HG03342 (cell line): ENCODE results near the gene SELL.
"Not testable (repeated sequence)": the region's sequence is repeated elsewhere in the genome, so short reads cannot be mapped to it uniquely, and the experiment has no call there.

Experiments used
- ATAC-seq: cut with Tn5 transposase; IDR thresholded peaks from one replicate; pipeline ENCODE4 v1.9.1; 2021; ENCODE audit warnings: mild to moderate bottlenecking, moderate library complexity; ENCODE audit not compliant: unreplicated experiment

Gene SELL

GRCh38 chr1:169707912-169708604 lies 3.4 kb downstream of the SELL start:
- ATAC-seq = no peak

DNA sequence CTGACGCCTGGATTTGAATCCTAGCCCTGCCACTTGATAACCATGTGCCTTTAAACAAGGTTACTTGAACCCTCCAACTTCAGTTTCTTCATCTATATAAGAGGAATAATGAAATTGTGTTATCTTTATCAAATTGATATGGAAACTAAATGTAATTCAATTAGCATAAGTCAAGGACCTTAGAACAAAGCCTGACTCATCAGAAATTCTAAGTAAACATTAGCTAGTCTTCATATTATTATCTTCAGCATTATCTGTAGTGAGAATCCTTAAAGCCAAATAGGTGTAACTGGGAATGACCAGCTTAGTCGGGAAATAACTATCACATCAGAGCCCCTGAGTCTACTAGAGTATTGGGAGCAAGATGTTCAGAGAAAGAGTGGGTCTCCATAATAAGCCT lies 6.6 kb downstream of the SELL start:
- ATAC-seq = no peak

DNA sequence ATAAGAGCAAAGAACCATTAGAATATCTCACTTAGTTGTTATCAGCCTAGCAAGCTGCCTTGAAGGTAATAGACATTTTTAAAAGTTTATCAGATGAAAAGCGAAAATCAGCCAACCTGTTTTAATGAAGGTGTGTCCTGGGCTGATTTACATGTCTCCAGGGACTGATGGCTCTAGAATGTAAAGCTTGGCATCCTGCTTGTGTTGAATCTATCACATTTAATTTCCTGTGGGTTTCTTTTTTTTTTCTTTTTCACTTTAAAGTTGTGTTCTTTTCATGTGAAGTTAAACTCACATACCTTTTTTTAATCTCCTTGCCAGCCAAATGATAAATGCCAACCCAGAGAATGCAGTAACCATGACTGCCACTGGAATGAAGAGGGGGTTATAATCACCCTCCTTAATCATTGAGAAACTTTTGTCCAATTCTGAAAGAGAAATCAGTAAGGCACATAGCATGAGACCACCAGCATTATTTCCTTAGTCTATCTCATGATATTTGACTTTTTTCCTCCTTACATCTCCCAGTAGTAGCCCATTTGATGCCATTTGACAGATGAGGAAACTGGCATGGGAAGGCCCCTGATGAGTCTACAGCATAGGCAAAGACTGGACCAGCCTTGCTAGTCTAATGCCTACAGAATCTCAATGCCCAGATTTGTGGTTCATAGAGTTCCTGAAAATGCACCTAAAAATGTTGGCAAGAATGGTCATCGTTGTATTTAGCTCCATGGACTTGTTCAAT lies 10.0 kb downstream of the SELL start:
- no peak for ATAC-seq

GRCh38 chr1:169699707-169700106 lies 11.7 kb downstream of the SELL start:
- ATAC-seq = no peak

DNA sequence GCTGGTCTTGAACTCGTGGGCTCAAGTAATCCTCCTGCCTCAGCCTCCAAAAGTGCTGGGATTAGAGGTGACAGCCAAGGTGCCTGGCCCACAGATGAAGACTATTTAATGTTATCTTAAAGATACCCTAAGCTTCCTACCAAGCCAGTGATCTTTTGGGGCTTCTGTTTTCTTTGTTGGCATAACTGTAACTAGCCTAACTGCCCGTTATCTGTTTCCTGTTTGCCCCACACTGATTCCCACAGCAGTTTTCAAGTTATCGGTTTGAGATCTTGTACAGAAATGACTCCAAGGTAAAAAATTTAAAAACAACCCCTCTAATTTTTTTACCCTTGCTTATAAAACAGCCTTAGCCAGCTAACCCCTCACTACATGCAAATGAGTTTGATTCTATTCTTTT lies 12.4 kb downstream of the SELL start:
- ATAC-seq = no peak

GRCh38 chr1:169697755-169698154 lies 13.7 kb downstream of the SELL start:
- peak; percentile 55 for ATAC-seq

DNA sequence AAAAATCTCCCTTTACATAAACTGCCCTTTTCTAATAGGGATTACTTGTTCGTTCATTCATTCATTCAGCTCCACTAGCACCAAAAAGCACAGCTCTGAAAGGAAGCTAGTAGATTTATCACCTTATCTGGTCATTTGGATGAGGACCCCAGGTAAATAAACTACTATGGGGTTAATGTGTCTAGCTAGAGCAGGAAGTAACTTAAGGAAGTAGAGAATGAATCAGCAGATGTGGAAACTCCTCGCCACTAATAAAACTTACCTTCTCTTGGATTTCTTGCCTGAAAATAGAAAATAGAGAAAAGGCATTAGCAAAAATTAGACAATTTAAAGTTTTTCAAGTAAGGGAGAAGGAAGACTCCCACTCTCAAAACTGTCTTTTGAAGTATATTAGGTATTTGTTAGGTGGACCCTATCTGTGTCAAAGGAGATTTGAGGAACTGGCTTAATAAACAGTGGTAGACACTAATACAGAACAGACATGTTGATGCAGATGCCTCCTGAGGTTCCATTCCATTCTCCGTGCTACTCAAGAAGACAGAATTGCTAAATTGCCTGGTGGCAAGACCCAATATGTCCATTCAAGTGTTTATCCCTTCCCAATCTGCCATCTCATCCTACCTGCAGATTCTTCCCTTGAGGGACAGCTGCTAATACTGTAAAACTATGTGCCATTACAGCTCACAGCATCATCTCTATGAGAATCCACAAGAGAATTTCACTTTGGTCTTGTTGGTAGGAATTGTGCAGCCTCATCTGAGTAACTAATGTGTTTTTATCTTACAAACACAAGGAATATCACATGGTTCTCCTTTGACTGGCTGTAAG lies 14.9 kb downstream of the SELL start:
- no peak for ATAC-seq

DNA sequence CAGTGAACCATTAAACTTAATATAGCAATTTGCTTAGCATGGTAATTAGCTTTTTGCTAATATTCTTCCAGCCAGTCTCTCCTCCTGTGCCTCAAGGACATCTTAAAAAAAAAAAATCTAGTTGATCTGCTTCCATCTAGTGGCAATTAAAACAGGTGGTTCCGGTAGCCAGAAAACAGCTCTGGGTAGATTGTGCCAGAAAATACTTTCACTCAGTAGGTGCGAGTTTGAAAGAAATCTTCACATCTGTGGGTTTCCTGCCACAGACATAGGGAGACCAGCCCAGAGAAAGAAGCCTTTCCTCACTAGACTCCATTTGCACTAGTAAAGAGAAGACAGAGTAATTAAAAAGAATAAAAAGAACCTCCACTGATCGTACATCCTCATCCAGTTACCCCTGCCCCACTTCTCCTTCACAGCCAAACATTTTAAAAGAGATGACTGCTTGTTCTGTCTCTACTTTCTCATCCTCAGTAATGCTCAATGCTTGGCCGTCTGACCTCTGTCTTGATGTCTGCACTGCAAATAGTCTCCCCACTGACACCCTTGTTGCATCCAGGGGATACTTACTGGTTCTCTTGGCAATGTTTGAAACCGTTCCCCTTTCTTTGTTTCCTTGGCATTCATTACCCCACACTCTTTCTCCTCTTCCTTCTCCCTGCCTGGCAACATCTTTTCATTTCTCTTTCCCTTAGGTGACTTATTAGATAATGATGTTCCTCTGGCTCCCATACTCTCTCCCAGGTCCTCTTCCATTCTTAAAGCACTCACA lies 16.9 kb downstream of the SELL start:
- peak; percentile 32 for ATAC-seq

- ATAC-seq = peak; percentile 34
Measured at GRCh38 chr1:169692756-169693460, 18.5 kb downstream of the SELL start.

DNA sequence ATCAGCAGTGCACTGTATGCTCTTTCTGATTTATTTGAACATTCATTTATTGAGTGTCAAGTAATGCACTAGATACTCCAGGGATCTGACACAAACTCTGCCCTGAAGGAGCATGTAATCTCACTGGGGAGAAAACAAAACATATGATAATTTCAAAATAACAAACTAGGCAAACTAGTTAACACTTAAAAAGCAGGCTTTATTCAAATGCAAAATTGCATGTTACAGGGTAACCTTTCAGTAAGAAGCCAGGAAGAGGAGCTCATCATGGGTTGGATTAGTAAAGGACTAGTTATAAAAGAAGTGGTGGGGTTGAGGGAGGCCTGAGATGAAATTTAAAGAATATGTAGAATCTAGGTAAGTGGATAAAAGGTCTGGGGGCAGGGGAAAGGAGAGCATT lies 20.9 kb downstream of the SELL start:
- no peak for ATAC-seq

GRCh38 chr1:169689395-169689794 lies 22.0 kb downstream of the SELL start:
- no peak for ATAC-seq

DNA sequence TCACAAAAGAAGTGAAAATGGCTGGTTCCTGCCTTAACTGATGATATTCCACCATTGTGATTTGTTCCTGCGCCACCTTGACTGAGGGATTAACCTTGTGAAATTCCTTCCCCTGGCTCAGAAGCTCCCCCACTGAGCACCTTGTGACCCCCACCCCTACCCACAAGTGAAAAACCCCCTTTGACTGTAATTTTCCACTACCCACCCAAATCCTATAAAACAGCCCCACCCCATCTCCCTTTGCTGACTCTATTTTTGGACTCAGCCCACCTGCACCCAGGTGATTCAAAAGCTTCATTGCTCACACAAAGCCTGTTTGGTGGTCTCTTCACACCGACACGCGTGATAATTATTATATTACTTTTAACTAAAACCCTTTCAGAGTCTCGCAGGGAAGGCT lies 23.0 kb downstream of the SELL start:
- not testable (repeated sequence) for ATAC-seq

DNA sequence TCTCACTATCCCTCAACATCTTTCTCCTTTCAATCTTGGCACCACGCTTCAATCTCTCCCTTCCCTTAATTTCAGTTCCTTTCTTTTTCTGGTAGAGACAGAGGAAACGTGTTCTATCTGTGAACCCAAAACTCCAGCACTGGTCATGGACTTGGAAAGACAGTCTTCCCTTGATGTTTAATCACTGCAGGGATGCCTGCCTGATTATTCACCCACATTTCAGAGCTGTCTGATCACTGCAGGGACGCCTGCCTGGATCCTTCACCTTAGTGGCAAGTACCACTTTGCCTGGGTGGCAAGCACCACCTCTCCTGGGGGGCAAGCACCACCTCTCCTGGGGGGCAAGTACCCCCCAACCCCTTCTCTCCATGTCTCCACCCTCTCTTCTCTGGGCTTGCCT lies 27.8 kb downstream of the SELL start:
- ATAC-seq = no peak

GRCh38 chr1:169683168-169683567 lies 28.3 kb downstream of the SELL start:
- not testable (repeated sequence) for ATAC-seq

- no peak for ATAC-seq
Measured at GRCh38 chr1:169682071-169682470, 29.3 kb downstream of the SELL start.

DNA sequence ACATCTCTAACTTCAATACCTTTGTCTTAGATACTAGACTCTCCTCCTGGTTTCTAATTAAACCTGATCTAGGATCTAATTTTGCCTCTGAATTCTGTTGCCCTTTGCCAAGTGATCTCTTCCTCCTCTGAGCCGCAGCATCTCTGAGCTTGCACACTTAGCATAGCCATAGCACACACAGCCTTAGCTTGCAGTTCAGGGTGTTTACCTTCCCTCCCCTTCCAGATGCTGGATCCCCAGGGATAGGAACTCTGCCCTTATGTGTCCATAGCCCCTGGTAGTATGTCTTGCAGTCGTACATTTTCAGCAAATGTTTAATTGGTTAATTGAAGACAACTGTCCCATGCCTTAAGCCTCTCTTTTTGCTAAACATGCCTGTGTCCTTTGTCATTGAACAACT lies 30.3 kb downstream of the SELL start:
- ATAC-seq = peak; percentile 18

- peak; percentile 63 for ATAC-seq
Measured at GRCh38 chr1:169680377-169681019, 30.9 kb downstream of the SELL start.

DNA sequence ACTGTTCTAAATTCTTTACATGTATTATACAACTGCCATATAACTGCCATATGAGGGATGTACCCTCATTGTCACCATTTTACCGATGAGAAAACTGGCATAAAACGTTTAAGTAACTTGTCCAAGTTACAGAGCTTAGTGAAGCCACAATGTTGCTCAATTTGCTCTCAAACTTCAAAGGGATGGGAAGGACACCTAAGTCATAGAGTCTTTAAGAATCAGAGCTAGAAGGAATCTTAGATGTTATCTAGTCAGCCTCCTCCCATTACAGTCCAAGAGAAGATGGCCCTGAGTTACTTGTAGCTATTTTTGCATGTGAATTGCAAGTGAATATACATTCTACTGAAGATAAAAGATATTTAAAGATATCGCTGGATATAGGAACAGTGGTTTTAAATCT lies 31.7 kb downstream of the SELL start:
- no peak for ATAC-seq

GRCh38 chr1:169676001-169676400 lies 35.4 kb downstream of the SELL start:
- ATAC-seq = no peak

GRCh38 chr1:169670836-169671235 lies 40.6 kb downstream of the SELL start:
- ATAC-seq = no peak
